ENCODE data around the gene DEDD2.

Gene DEDD2

GRCh38 chr19:42225718-42226292, 8.3 kb upstream of the DEDD2 start:
- no peak for DNase-seq
- TF ChIP-seq POLR2A (IDR thresholded peaks at IDR 0.05; ENCODE audit: low read length), result no peak
- no peak for TF ChIP-seq GATA1 (IDR thresholded peaks at IDR 0.05; ENCODE audit: low read depth, low read length)

DNA sequence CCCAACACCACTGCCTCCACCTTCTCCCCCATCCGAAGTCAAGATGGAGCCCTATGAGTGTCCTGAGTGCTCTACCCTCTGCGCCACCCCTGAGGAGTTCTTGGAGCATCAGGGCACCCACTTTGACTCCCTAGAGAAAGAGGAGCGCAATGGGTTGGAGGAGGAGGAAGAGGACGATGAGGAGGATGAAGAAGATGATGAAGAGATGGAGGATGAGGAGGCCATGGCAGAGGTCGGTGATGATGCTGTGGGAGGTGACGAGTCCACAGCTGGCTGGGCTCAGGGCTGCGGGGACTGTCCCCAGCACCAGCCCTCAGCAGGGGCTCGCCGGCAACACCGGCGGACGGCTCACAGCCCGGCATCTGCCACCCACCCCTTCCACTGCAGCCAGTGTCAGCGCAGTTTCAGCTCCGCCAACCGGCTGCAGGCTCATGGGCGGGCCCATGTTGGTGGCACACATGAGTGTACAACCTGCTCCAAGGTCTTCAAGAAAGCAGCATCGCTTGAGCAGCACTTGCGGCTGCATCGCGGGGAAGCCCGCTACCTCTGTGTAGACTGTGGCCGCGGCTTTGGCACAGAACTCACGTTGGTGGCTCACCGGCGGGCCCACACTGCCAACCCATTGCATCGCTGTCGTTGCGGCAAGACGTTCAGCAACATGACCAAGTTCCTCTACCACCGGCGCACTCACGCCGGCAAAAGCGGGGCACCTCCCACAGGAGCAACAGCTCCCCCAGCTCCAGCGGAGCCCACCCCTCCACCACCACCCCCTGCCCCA, 7.7 kb upstream of the DEDD2 start:
- no peak for TF ChIP-seq GATA1 (IDR thresholded peaks at IDR 0.05; ENCODE audit: low read depth, low read length)
- no peak for TF ChIP-seq POLR2A (IDR thresholded peaks at IDR 0.05; ENCODE audit: low read length)
- DNase-seq, result no peak

DNA sequence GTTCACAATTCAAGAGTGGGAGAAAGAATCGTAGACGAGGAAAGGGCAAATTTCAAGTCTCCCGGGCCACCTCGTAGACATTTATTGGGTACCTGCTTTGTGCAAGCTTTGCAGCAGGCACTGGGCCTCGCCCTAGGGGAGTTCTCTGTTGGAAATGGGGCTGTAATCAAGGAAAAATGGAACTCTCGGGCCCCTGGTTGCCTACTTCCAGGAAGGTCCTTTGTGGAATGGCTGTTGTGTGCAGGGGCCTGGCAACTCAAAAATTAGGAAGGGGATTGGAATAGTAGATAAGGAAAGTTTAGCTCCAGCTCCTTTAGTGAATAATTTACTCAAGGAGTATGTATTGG, 3.2 kb upstream of the DEDD2 start:
- DNase-seq, result no peak
- no peak for TF ChIP-seq GATA1 (IDR thresholded peaks at IDR 0.05; ENCODE audit: low read depth, low read length)
- no peak for TF ChIP-seq POLR2A (IDR thresholded peaks at IDR 0.05; ENCODE audit: low read length)

- DNase-seq, result peak; percentile 98 to 99
- TF ChIP-seq GATA1 (IDR thresholded peaks at IDR 0.05; ENCODE audit: low read depth, low read length), result peak; percentile 84
- TF ChIP-seq POLR2A (IDR thresholded peaks at IDR 0.05; ENCODE audit: low read length), result peak; percentile 86
These were observed 2.6 kb upstream of the DEDD2 start, which contains the start of gene ZNF526 for GRCh38 chr19:42219812-42220750. Gene ZNF526 (plus strand): TSS chr19:42220312. CDS start chr19:42224404, 4,092 bp downstream.

DNA sequence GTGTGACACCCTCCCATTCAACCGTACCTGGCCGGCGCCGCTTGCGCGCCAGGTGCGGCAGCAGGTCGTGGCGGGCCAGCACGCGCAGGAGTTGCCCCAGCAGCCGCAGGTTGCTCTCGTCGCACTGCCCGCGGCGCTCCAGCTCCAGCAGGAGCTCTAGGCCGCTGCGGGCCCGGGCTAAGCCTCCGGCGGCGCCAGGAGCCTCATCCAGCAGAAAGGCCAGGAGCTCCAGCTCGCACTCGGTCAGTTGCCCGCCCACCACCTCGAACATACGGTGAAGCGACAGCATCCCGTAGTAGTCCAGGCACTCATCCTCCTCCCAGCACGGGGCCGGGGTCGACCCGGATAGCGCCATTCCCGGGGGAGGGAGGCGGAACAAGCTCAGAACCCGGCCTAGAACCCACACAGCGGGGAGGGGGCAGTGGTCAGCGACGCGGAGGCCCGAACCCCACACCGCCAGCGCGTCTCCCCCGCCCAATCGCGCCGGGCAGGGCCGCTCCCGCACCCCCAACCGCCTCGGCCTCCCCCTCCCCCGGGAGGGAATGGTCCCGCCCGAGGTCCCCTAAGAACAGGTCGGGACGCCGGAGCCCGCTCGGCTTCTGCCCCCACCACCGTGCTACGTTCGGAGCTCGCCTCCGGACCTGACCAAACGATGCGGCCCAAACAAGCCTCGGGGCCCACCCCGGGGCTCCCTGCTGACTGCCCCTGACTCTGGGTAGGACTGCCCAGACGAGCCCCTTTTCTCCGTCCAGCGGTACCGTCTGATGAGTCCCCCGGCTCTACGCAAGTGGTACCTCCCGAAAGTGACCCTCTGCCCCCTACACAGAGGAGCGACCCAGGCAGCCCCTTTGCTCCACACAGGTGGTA, 591 bp downstream of the DEDD2 start:
- peak; percentile 81 to 83 for DNase-seq
- TF ChIP-seq GATA1 (IDR thresholded peaks at IDR 0.05; ENCODE audit: low read depth, low read length) (no peak), POLR2A (IDR thresholded peaks at IDR 0.05; ENCODE audit: low read length) (no peak)

DNA sequence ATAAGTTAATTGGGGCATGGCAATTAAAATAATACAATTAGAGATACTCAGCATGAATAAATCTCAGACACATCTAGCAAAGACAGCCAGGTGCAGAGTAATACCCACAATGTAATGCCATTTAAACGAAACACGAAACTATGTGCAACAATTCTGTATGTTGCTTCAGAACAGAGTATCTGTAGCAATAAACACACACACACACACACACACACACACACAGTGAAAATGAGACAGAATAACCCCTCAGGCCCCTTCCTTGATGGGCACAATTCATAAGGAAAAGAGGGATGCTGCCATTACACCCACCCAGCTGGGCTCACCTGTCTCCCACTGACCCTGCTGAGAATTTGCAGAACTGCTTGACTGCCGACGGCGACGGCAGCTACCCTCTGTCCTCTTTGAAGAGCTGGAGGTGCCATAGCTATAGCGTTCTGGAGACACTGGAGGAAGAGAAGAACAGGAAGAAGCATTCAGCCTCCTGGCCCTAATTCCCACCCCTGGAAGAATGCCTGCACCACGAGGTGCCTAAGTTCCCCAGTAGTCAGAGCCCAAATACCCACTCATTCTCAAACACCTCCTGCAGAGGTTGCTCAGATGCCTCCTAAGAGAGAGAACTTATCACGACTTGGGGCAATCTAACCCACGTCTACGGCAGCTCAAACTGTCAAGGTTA, 2.5 kb downstream of the DEDD2 start:
- TF ChIP-seq POLR2A (IDR thresholded peaks at IDR 0.05; ENCODE audit: low read length), result no peak
- no peak for TF ChIP-seq GATA1 (IDR thresholded peaks at IDR 0.05; ENCODE audit: low read depth, low read length)
- no peak for DNase-seq

- DNase-seq, result no peak
- no peak for TF ChIP-seq POLR2A (IDR thresholded peaks at IDR 0.05; ENCODE audit: low read length)
- TF ChIP-seq GATA1 (IDR thresholded peaks at IDR 0.05; ENCODE audit: low read depth, low read length), result no peak
These were observed 4.6 kb downstream of the DEDD2 start for GRCh38 chr19:42212886-42213285.

GRCh38 chr19:42208612-42209011, 8.9 kb downstream of the DEDD2 start:
- no peak for DNase-seq
- TF ChIP-seq POLR2A (IDR thresholded peaks at IDR 0.05; ENCODE audit: low read length) (no peak), GATA1 (IDR thresholded peaks at IDR 0.05; ENCODE audit: low read depth, low read length) (no peak)

- TF ChIP-seq GATA1 (IDR thresholded peaks at IDR 0.05; ENCODE audit: low read depth, low read length) (no peak), POLR2A (IDR thresholded peaks at IDR 0.05; ENCODE audit: low read length) (no peak)
- no peak for DNase-seq
These were observed 9.7 kb downstream of the DEDD2 start for GRCh38 chr19:42207767-42208271.

GRCh38 chr19:42206871-42207755, 10.4 kb downstream of the DEDD2 start:
- TF ChIP-seq POLR2A (IDR thresholded peaks at IDR 0.05; ENCODE audit: low read length) (no peak), GATA1 (IDR thresholded peaks at IDR 0.05; ENCODE audit: low read depth, low read length) (no peak)
- peak in 1 of 2 experiments; percentile 65 for DNase-seq

GRCh38 chr19:42204664-42205063, 12.8 kb downstream of the DEDD2 start:
- TF ChIP-seq POLR2A (IDR thresholded peaks at IDR 0.05; ENCODE audit: low read length) (no peak), GATA1 (IDR thresholded peaks at IDR 0.05; ENCODE audit: low read depth, low read length) (no peak)
- DNase-seq, result no peak

GRCh38 chr19:42203700-42204099, 13.8 kb downstream of the DEDD2 start:
- TF ChIP-seq GATA1 (IDR thresholded peaks at IDR 0.05; ENCODE audit: low read depth, low read length), result no peak
- TF ChIP-seq POLR2A (IDR thresholded peaks at IDR 0.05; ENCODE audit: low read length), result no peak
- no peak for DNase-seq

All from erythroblast (primary cell).